GM12874 (cell line): ENCODE data around the gene KANSL1.

Experiments used
- CTCF ChIP-seq: IDR thresholded peaks from 2 replicates; pipeline ENCODE4 v1.5.1; 2011; ENCODE audit warnings: low read depth, mild to moderate bottlenecking, control low read depth, low read length, moderate library complexity; ENCODE audit not compliant: insufficient read depth

The KANSL1 gene, protein sequence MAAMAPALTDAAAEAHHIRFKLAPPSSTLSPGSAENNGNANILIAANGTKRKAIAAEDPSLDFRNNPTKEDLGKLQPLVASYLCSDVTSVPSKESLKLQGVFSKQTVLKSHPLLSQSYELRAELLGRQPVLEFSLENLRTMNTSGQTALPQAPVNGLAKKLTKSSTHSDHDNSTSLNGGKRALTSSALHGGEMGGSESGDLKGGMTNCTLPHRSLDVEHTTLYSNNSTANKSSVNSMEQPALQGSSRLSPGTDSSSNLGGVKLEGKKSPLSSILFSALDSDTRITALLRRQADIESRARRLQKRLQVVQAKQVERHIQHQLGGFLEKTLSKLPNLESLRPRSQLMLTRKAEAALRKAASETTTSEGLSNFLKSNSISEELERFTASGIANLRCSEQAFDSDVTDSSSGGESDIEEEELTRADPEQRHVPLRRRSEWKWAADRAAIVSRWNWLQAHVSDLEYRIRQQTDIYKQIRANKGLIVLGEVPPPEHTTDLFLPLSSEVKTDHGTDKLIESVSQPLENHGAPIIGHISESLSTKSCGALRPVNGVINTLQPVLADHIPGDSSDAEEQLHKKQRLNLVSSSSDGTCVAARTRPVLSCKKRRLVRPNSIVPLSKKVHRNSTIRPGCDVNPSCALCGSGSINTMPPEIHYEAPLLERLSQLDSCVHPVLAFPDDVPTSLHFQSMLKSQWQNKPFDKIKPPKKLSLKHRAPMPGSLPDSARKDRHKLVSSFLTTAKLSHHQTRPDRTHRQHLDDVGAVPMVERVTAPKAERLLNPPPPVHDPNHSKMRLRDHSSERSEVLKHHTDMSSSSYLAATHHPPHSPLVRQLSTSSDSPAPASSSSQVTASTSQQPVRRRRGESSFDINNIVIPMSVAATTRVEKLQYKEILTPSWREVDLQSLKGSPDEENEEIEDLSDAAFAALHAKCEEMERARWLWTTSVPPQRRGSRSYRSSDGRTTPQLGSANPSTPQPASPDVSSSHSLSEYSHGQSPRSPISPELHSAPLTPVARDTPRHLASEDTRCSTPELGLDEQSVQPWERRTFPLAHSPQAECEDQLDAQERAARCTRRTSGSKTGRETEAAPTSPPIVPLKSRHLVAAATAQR (N-terminal part only)

DNA sequence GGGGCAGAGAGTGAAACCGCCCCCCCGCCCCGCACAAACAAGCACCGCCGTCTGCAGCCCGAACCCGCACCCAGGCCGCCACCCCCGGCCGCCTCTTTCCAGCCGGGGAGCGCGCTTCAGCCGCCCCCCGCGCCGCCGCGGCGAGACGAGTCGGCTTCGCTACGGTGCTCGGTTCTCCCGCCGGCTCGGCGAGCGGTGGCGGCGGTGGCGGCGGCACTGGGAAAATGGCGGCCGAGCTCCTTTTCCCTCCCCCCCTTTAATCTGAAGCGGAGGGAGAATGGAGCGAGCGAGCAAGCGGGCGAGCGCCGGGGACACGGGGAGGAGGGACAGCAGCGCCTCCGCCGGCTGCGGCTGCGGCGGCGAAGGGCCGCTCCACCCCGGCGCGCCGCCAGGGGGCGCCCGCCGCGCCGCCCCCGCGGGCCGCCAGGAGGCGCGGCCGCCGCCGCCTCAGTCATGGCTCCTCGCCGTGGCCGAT is at the start of gene KANSL1:
TSS of gene KANSL1 (minus strand) at position 279 of the 475 bp plus-strand sequence. CDS start 21,286 bp downstream, outside the sequence.
- TF ChIP-seq CTCF: peak; percentile 89

- TF ChIP-seq CTCF: no peak
Observed at GRCh38 chr17:46216682-46217081, 23.5 kb upstream of the KANSL1 start.

- TF ChIP-seq CTCF: peak; percentile 71
Observed at GRCh38 chr17:46212634-46213435, 19.6 kb upstream of the KANSL1 start.

GRCh38 chr17:46208997-46209396 is 15.8 kb upstream of the KANSL1 start:
- TF ChIP-seq CTCF: no peak

DNA sequence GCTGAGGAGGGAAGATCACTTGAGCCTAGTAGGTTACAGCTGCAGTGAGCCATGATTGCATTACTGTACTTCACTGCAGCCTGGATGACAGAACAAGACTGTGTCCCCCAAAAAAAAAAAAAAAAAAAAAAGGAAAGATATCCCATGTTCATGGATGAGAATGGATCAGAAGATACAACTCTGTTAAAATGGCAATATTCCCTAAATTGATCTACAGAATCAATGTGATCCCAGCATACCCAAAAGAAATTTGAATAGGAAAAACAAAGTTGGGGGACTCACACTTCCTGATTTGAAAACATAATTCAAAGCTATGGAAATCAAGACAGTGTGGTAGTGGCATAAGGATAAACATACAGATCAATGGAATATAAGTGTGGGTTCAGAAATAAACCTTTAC is 12.7 kb upstream of the KANSL1 start:
- no peak for TF ChIP-seq CTCF

- TF ChIP-seq CTCF: no peak
Observed at GRCh38 chr17:46202424-46202823, 9.2 kb upstream of the KANSL1 start.

DNA sequence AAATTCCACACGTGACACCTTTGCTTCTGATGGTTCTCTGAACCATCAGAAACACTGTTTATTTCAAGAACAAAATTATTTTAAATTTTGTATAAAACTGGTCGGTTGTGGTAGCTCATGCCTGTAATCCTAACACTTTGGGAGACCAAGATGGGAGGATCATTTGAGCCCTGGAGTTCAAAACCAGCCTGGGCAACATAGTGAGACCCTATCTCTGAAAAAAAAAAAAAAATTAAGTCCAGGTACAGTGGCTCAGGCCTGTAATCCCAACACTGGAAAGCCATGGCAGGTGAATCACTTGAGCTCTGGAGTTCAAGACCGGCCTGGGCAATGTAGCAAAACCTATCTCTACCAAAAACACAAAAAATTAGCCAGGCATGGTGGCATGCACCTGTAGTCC is 8.3 kb upstream of the KANSL1 start:
- TF ChIP-seq CTCF: no peak
